ENCODE results near the gene PRKACG.
"Not testable (repeated sequence)": the region's sequence is repeated elsewhere in the genome, so short reads cannot be mapped to it uniquely, and the experiment has no call there.

The PRKACG gene

DNA sequence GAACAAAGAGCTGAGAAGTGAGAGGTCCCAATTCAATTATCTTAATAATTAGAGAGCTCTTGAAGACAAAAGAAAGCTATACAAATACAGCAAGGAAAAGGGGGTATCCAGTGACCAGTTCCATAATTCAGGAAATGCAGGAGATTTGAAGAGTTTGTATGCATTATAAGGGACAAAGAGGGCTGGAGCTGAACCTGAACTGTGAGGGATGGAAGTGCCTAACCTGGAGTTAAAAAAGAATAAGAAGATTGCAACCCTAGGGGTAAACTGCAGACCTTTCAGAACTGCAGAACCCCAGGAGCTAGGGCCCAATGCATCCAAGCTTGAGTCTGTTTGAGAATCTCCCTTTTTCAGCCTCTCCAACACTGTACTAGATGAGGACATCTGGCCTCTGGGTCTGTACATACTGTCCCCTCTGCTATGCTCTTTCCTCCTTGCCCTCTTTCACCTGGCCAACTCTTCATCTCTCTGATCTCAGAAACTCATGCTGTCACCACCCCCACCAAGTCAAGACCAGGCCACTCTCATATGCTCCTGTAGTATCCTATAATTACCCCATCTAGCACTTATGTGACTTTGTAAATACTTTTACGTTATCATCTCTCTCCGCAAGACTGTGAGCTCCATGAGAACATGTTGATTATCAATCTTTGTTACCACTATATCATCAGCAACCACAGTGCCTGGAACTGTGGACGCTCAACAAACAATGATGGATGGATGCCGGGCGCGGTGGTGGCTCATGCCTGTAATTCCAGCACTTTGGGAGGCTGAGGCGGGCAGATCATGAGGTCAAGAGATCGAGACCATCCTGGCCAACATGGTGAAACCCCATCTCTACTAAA is 6.6 kb upstream of the PRKACG start:
- no peak for DNase-seq

DNA sequence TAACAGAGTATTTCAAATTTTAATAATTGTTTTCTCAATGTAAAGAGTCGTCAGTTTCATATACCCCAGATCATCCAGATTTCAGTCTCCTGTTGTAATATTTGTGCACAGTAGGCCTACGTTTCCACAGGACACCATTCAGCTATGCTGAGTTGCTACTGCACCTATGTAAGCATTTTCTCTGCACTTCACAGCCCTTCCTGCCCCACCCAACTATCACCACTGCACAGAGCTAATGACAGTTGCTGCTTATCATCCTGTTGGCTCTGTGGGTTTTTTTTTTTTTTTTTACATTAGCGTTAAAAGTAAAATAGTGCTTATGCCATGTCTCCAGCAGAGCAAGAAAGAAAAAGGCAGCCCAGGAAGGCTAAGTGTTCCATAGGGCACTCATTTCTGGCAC is 5.9 kb upstream of the PRKACG start:
- DNase-seq: no peak

DNA sequence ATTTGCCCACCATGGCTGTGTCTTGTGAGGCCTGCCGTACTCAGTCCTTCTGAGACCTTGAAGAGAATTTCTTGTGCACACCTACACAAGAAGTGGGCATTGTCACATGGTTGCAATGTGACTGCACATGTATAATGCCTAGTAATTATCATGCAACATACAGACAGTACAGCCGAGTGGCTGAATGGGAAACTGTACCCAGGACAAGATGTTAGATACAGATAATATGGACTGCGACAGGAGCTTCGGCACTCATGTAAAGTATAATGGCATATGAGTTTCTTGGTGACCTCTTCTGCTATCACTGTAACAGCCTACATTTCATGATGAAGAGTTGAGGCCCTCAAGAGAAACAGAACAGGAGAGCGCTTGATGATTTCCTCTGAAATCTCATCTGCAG is 4.8 kb upstream of the PRKACG start:
- DNase-seq: no peak

DNA sequence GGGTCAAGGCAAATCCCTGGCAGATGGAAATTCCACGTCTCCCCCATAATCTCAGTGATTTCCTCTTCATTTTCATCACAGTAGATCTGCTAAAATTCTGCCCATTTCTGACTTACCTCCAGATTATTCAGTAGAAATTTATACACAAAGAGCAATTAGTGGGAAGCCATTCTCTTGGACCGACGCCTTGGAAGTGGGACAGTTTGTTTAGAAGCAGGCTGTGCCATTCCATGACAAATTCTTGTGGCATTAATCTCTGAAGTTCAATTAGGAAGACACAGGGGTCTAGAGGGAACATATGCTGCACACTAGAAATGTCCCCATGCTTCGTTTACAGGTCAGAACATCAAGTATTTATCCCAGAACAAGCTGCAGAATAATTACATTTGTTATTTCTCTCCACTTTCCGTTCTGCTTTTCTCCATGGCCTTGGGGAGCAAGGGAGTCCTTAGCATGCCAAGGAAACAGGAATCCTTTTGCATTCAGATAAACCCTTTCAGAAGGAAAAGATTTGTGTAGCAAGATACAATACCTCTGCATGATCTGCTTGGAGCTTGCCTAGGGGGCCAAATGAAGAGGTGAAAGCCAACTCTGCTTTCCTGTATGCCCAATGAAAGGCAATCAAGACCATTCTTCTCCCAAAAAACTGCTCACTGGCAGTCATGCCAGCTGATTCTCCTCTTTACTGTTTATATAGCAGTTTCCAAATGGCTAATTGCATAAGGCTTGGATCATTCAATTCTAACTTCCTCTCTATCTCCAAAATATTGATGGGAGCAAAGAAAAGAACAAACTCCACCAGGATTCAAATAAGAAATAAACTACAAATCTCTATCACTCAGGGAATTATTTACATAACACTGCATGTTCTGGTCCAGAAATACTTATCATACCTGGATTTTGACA is 2.5 kb upstream of the PRKACG start:
- DNase-seq: no peak

DNA sequence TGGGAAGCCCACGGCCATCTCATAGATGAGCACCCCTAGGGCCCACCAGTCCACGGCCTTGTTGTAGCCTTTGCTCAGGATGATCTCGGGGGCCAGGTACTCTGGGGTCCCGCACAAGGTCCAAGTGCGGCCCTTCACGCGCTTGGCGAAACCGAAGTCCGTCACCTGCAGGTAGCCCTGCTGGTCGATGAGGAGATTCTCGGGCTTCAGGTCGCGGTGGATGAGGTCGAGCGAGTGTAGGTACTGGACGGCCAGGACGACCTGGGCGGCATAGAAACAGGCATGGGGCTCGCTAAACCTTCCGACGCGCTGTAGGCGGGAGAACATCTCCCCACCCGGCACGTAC is 558 bp downstream of the PRKACG start:
- no peak for DNase-seq

DNA sequence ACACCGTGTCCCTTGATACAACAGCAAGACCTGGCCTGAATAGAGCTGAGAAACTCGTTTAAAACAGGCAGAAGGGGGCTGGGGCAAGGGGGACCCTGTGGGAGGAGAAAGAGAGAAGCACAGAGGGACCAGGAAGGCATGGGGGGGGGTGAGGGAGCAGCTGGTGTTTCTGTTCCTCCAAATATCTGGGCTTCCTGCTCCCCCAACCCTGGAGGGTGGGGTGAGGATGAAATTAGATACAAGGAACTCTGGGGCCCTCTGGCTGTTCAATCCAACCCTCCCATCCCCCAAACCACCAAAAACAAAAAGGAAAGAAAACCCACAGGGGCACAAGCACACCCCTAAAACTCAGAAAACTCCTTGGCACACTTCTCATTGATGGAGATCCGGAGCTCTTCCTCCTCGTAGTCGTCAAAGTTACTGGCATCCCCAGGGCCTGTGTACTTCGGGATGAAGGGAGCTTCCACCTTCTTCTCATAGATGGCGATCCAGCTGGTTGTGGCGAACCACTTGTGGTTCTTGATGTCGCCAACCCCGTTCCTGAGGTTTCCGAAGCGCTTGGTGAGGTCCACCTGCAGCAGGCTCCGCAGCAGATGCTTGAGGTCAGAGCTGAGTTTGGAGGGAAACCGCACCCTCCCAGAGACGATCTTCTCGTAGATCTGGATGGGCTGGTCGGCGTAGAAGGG is 1.1 kb downstream of the PRKACG start:
- no peak for DNase-seq

DNA sequence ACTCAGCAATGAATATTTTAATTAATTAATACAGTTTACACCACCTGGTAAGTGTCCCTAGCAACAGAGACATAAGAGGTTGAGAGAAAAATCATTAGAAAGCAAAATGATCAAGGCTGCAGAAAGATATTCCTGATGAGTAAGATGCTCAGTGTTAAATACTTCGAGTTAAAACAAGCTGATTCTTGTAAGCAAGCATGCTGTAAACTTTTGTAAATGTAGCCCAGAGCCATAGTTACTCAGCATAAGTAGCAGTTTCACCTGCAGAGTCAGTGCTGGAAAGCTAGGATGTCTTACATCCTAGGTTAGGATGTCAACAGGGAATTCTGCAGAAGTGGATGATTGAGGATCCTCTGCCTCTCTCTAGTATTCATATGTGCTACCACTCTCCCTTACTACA is 4.2 kb downstream of the PRKACG start:
- no peak for DNase-seq

DNA sequence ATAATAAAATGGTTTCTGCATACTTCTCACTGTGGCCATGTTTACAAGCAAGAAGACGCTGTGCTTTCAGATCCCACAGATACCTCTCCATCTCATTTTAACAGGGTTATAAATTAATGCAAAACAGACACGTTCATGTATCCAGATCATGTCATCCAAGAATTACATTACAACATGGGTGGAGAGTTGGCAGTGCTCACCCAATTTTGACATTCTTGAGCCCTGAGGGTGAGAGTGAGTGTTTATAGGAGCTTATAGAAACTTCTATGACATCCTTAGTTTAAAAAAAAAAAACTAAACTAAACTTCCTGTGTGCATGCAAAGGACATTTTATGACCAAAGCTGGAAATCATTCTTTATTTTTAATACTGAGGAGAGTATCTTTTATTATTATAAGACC is 9.1 kb downstream of the PRKACG start:
- DNase-seq: no peak

DNA sequence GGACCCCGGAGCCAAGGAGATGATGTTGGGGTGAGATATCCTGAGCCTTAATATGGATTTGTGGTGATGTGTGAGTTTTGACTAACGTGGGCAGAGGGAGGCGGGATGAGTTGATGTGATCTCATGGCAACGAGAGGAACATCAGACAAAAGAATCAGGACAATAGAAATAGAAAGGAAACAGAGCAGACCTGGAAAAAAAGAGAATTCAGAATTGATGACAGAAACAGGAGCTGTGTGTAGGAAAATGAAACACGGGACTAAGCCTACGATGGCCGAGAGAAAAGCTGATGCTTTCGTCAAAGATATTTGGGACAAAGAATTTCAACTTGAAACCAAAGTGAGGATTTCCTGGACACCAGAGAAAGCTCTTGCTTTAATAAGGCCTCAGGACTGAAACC is 10.9 kb downstream of the PRKACG start:
- no peak for DNase-seq

DNA sequence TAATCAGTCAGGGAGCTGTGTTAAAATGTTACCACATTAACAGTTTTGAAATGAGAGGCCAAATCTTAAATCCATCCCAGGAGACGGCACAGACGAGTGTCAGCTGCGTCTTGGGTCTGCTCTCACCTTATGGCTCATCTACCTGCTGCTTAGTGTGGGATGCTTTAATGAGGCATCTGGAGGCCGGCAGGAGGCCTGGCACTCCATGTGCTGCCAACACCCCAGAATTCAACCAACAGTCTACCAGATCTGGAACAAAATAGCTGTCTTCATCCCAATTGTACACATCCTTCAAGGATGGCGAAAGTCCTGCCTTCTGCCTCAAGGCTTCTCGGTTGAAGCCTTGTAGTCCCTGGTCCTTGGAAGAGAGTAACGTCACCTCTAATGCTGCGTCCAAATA is 12.0 kb downstream of the PRKACG start:
- DNase-seq: no peak

DNA sequence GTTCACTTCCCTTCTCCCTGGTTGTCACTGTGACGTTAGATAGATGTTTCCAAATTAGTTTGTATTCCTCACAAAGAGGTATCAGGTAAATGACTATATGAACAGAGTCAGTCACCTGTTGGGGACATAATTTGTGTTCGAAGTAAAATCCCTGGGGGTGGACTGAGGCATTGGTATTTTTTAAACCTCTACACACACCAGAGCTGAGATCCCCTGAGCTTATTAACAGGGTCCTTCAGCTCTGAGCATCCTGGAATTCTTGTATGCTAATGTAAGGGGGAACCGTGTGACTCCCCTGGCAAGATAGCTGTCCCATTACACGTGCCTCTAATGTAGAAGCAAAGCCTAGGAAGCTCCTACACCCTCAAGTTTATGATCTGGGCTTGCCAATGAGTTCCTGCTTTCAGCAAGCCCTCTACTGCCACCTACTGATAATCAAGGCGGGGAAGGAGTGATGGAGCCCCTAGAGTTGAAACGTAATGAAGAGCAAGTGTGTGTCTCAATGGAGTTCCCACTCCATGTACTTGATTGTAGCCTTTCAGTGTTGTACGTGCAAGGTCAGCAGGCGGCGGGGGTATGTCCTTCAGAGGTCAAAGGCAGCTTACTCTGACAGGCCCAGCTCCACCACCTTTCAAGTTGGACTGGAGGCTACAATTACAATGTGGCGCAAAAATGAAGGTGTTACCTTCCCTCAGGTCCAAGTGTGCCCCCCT is 14.4 kb downstream of the PRKACG start:
- peak; percentile 68 for DNase-seq

DNA sequence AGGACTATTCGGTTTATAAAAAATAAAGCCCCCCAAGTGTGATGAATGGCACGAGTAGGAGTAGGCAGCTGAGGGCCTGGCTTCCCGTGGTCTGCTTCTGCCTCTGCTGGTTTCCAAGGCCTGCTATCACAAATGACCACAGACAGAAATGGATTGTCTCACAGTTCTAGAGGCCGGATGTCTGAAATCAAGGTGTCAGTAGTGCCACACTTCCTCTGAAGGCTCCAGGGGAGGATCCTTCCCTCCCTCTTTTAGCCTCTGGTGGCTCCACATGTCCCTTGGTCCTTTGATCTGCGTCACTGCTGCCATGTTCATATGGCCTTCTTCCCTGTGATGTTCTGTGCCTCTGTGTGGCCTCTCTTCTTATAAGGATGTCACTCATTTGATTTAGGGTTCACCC is 15.1 kb downstream of the PRKACG start:
- DNase-seq: no peak

DNA sequence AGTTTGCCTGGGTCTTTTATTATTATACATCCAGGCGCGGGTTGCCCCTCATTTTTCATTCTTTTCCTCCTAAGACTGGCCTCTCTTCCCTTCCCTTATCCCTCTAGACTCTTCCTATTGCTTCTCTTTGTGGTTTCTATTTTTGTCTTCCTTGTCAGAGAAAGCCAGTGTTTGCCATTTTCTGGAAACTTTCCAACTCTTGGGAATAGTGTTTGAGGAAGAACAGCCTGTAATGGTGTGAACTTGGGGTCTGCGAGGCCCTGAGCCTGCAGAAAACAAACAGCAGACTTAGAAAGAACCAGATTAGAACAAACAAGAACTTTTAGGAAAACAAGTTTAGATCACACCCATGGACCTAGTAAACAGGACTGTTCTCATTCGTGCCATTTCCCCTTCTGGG is 15.5 kb downstream of the PRKACG start:
- no peak for DNase-seq

DNA sequence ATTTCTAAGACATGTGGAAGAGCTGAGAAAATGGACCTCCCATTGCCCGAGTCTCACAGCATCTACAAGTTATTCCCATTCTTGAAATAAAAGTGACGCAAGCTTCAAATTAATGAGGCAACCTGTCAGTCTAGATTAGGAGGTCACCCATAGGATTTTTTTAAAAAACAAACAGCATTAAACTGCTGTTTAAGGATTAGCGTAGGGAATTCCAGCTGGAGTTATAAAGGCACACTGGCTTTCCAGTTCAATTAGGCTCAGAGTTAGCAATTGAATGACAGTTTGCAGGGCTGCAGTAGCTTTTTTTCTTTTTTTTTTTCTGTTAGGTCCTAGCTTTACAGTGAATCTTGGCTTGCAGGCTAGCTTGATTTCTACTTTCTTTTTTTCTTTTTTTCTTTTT is 16.2 kb downstream of the PRKACG start:
- DNase-seq: no peak

DNA sequence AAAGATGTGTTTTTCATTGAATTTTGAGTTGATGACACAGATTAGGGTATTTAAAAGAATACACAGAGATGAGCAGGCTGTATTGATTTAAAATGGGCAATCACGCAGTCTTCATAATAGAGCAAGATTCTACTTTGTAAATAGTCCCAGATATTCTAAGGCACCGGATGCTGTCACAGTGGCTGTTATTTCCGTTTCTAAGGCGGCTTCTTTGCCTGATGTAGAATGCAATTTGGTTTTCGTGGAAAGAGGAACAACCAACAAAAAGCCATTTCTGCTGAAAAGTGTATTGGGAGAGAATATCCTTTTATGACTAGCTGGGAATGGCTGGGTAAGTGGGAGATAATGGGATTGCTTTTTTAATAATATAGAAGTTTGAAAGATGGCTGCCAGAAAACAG is 17.5 kb downstream of the PRKACG start:
- DNase-seq: no peak

DNA sequence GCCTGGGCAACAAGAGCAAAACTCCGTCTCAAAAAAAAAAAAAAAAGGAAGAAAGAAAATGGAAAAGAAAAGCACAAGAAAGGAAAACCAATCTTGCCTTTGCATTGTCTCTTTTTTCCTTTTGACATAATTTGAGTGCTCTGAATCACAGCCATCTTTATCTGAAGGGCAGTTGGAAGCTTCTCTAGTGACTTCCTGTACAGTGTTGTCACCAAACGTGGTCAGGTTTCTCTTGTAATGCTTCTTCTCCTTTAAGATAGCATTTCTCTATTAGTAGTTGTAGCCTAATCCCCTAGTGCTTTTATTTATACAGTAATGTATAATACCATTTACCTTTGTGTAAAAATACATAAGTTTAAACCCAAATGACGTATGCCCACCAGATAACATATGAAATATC is 18.1 kb downstream of the PRKACG start:
- DNase-seq: no peak

DNA sequence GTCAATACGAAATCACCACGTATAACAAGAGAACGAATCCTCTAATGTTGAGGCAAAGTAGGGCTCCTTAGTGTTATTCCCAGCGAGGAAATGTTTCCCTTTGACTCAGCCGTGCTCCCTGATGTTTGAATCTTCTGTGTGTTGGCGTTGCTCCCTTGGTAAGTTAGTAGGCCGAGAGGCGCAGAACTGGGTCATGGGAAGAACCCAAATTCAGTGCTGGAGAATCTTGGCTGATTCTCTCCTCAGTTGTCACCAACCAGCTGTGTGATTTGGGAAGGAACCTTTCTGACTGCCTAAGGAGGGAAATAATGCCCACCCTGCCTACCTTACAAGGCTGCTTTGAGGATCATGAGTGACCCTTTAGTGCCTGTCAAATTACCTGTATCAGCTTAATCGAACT is 22.5 kb downstream of the PRKACG start:
- no peak for DNase-seq

DNA sequence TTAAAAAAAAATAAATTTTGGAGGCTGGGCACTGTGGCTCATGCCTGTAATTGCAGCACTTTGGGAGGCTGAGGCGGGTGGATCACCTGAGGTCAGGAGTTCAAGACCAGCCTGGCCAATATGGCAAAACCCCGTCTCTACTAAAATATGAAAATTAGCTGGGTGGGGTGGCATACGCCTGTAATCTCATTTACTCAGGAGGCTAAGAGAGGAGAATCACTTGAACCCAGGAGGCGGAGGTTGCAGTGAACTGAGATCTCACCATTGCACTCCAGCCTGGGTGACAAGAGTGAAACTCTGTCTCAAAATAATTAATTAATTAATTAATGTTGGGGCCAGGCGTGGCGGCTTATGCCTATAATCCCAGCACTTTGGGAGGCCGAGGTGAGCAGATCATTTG is 27.0 kb downstream of the PRKACG start:
- DNase-seq: not testable (repeated sequence)

DNA sequence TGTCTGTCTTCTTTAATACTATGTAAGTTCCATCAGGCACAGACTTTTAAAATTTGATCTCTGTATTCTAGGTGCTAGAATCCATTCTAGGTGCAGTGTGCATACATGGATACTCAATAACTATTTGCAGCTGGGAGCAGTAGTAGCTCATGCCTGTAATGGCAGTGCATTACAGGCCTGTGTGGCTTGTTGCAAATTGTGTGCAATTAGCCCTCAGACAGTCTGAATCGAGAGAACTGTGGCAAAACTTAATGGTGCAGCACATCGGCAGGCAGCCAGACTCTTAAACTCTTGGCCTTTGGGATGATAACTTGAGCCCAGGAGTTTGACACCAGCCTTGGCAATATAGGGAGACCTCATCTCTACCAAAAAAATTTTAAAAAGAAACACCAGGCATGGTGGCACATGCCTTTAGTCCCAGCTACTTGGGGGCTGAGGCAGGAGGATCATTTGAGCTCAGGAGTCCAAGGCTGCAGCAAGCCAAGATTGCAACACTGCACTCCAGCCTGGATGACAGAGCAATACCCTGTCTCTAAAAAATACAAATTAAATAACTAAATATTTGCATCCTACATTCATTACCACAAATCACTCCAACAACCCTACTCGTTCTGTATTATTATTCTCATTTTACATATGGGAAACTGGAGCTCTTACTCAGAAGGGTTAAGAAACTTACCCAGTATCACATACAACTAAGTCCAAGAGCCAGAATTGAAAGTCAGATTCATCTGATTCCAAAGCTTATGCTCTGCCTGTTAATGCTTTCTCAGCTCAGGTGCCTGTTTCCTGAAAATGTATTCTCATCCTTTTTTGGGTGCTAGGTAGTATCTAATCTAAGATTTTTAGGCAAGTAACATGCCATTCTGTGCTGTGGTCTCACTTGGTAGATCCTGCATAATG is 30.1 kb downstream of the PRKACG start:
- DNase-seq: no peak

DNA sequence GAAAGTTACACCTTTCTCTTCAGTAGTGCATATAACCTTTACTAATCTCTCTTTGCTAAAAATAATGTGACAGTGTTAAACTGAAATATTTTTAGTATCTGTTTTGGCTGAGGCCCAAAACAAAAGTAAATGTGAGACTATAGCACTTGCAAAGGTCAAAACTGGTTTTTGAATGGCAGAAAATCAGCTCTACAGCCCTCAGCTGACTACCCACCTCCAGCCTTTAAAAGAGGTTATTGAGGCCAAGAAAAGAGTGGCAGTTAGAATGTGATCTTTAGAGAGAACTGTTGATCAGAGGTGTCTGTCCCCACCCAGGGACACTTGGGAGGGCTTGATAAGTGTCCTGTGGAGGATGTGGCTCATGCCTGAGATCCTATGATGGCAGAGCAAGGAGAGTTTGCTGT is 30.9 kb downstream of the PRKACG start:
- no peak for DNase-seq

DNA sequence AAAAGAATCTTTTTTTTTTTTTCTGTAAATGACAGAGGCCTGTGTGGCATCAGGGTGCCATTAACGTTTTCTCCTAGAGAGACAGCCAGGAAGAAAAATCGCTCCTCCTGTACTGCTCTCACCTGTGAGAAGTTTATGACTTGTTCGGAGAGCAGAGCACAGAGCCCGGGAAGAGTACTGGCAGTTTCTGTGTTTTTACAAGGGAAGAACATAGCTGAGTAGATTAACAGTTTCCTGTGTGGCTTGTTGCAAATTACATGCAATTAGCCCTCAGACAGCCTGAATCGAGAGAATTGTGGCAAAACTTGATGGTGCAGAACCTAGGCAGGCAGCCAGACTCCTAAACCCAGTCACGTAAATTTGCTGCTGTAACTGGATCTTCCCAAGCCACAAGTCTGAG is 32.1 kb downstream of the PRKACG start:
- DNase-seq: peak; percentile 95

DNA sequence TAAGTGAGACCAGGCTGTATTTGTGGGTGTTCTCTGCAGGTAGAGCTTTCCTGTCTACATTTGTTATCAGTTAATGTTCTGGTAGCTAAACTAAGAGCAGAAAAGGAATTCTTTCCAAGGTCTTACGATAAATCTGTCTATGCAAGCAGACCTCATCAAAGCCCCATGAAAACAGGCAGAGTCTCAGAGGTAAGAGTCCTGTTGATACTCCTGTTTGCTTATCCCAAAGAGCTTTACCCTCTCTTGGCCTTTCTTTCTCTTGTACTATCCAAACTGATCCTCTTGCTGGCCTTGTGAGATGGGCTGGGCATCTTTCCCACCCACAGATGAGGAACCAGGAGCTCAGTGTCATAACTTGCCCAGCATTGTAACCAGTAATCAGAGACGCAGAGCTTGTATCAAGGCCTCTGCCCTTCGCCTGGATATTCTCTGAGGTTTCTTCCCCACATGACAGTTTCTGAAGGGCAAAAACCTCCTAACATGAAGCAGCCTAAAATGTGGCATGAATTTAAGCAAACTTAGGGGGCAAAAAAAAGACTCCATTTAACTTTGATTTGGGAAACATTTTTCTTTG is 33.5 kb downstream of the PRKACG start:
- DNase-seq: no peak
